Mammary microvascular endothelial cell (primary cell): ENCODE measurements around the gene SERPINB8. TPM values are rescaled to one million over a fixed set of nuclear protein-coding genes. Genes with fewer than 3 reads are reported as not detected.

ENCODE experiments used
- total RNA-seq: library from RNA; depleted of rRNA; stranded (reverse); fragments of >200 nt; gene quantifications from 2 replicates; pipeline ENCODE4 v1.2.3, GENCODE V29; 2015

SERPINB8 gene
- total RNA-seq = 23.3 and 24.1 TPM in 2 replicates

GRCh38 chr18:63969942-63970808 is at the start of gene SERPINB8:
Gene SERPINB8 (plus strand): TSS chr18:63970081. CDS start chr18:63978309, 8,228 bp downstream.

GRCh38 chr18:63949068-63949737 is 20.7 kb upstream of the SERPINB8 start, which contains the start of gene HMSD:
Gene HMSD (plus strand): TSS chr18:63949301. CDS start chr18:63953456, 4,155 bp downstream.

Other genes with a start within 250 kb of the SERPINB8 start
- gene SERPINB7, start 194.7 kb upstream of the SERPINB8 start, total RNA-seq = not detected in 2 replicates
- 5.7 and 6.3 TPM in 2 replicates for gene SERPINB2, start 82.4 kb upstream of the SERPINB8 start, total RNA-seq
- 3.4 TPM in 1 of 2 replicates, not detected in the other for gene SERPINB10, start 62.1 kb upstream of the SERPINB8 start, total RNA-seq
- gene HMSD, start 20.8 kb upstream of the SERPINB8 start, total RNA-seq = not detected in 2 replicates
- not detected in 2 replicates for gene LINC00305, start 179.0 kb downstream of the SERPINB8 start, total RNA-seq